Calu3 (cell line): ENCODE results near the gene C14orf93. TPM values are rescaled to one million over a fixed set of nuclear protein-coding genes. Genes with fewer than 3 reads are reported as not detected.

ENCODE experiments used
- BruUV-seq: library from RNA; stranded (reverse); fragments of 400-500 nt; replicated peaks from 2 replicates; lab custom pipeline; 2021; lab: Mats Ljungman, UMichigan
- CTCF ChIA-PET: fragments of 300-600 bp; sonication (Branson Sonifier 250); formaldehyde crosslinking; loops from one replicate; lab custom pipeline; 2022; ENCODE audit warnings: antibody characterized with exemption; lab: Charles Lee
- DNase-seq: peaks from one replicate; pipeline ENCODE4 v3.0.0; 2022
- H3K27ac Mint-ChIP-seq: one replicate; pipeline ENCODE4 v1.8.0; 2022; ENCODE audit warnings: mixed read lengths; ENCODE audit not compliant: unreplicated experiment
- H3K27me3 Mint-ChIP-seq: one replicate; pipeline ENCODE4 v1.8.0; 2022; ENCODE audit warnings: mixed read lengths; ENCODE audit not compliant: unreplicated experiment
- H3K36me3 Mint-ChIP-seq: one replicate; pipeline ENCODE4 v1.8.0; 2022; ENCODE audit warnings: mild to moderate bottlenecking, moderate library complexity, mixed read lengths; ENCODE audit not compliant: insufficient read depth, unreplicated experiment
- H3K4me1 Mint-ChIP-seq: one replicate; pipeline ENCODE4 v1.8.0; 2022; ENCODE audit warnings: mild to moderate bottlenecking, low read depth, mixed read lengths; ENCODE audit not compliant: unreplicated experiment
- H3K4me3 Mint-ChIP-seq: one replicate; pipeline ENCODE4 v1.8.0; 2022; ENCODE audit warnings: mild to moderate bottlenecking, low read depth, moderate library complexity, mixed read lengths; ENCODE audit not compliant: unreplicated experiment
- H3K9me3 Mint-ChIP-seq: one replicate; pipeline ENCODE4 v1.8.0; 2022; ENCODE audit warnings: low read depth, mixed read lengths; ENCODE audit not compliant: unreplicated experiment
- intact Hi-C: fragments of 100-400 bp; cut with micrococcal nuclease; formaldehyde crosslinking; loops from one replicate; pipeline ENCODE4 v1.10.0; 2022; ENCODE audit not compliant: unreplicated experiment
- total RNA-seq: library from RNA; stranded (reverse); gene quantifications from 2 replicates; pipeline ENCODE4 v1.2.3, GENCODE V29; 2022
- TF ChIP-seq, protein P1 (sequence below): fragments of 200-600 bp; IDR thresholded peaks from one replicate; pipeline ENCODE4 v1.8.0; 2022; ENCODE audit warnings: antibody characterized with exemption; ENCODE audit not compliant: unreplicated experiment

Gene C14orf93
- total RNA-seq, 1 experiment from 2014 or later, result 9.6 TPM

DNA sequence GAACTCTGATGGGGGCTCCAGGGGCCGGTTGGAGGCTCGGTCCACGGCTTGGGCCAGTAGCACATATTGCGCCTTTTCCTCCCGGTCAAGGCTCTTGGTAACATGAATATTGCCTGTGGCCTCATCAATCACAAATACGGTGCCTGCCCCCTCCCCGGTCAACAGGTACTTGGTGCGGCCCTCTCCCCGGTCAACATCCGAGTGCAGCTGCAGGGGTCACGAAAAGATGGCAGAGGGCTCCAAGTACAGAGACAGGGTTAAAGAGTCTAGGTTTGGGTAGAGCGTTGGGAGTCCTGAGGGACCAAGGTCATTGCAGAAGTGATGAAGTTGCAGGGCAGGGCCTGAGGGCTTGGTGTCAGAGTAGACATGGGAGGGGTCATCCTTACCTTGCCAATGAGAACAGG lies 45.2 kb upstream of the C14orf93 start:
- CTCF ChIA-PET, result interaction anchor here (0.6 to 3.3 kb wide), 4 partner anchors 14 to 119 kb away, joined by 3 to 10 read pairs (median 4); no protein-coding TSS in a partner anchor
- no TSS peak for BruUV-seq
- TF ChIP-seq, protein P1, sequence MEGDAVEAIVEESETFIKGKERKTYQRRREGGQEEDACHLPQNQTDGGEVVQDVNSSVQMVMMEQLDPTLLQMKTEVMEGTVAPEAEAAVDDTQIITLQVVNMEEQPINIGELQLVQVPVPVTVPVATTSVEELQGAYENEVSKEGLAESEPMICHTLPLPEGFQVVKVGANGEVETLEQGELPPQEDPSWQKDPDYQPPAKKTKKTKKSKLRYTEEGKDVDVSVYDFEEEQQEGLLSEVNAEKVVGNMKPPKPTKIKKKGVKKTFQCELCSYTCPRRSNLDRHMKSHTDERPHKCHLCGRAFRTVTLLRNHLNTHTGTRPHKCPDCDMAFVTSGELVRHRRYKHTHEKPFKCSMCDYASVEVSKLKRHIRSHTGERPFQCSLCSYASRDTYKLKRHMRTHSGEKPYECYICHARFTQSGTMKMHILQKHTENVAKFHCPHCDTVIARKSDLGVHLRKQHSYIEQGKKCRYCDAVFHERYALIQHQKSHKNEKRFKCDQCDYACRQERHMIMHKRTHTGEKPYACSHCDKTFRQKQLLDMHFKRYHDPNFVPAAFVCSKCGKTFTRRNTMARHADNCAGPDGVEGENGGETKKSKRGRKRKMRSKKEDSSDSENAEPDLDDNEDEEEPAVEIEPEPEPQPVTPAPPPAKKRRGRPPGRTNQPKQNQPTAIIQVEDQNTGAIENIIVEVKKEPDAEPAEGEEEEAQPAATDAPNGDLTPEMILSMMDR, result no peak
- H3K4me1 Mint-ChIP-seq, result peaks cover 23% of the 10 kb centered on the region
- peaks cover 29% of the 10 kb centered on the region for H3K36me3 Mint-ChIP-seq
- H3K27me3 Mint-ChIP-seq, result no peaks in the 10 kb centered on the region
- no peak for DNase-seq
- intact Hi-C loops, result no loop called here
- H3K4me3 Mint-ChIP-seq, result no peak overlapping the region
- no peaks in the 10 kb centered on the region for H3K9me3 Mint-ChIP-seq
- no peak overlapping the region for H3K27ac Mint-ChIP-seq

DNA sequence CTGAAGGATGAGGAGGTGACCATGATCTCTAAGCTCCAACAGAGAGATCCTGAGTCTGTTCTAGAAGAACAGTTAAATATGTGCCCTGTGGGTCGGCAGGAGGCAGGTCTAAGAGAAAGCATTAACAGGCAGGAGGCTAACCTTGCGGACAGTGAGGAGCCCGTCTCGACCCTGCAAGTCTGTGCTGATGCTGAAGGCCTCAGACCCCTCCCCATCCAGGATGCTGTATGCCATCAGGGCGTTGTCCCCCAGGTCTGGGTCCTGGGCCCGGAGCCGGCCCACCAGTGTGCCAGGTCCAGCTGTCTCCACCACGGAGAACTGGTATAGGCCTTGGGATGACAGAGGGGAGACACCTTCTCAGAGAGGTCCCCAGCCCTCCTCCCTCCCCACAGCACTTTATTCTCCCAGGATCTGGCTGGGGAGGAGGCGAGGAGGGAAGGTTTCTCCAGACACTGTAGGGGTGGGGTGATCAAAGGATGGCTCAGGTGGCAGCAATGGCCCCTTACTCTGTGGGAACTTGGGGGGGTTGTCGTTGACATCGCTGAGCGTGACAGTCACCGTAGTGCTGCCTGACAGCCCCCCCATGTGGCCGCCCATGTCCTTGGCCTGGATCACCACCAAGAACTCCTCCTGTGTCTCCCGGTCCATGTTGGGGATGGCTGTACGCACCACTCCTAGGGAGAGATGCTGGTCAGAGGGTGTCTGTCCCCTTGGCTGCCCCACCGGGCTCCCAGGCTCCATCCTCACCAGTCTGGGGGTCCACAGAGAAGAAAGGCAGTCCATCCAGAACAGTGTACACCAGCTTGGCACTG lies 44.3 kb upstream of the C14orf93 start:
- Mint-ChIP-seq H3K27me3 (no peaks in the 10 kb centered on the region), H3K4me1 (peaks cover 23% of the 10 kb centered on the region), H3K27ac (no peak overlapping the region), H3K4me3 (no peak overlapping the region), H3K36me3 (peaks cover 26% of the 10 kb centered on the region), H3K9me3 (no peaks in the 10 kb centered on the region)
- DNase-seq, result no peak
- BruUV-seq, result no TSS peak
- CTCF ChIA-PET, result interaction anchor here (3.3 kb wide), 1 partner anchor 68 kb away, joined by 10 read pairs; no protein-coding TSS in a partner anchor
- TF ChIP-seq, protein P1, result no peak
- intact Hi-C loops, result no loop called here

DNA sequence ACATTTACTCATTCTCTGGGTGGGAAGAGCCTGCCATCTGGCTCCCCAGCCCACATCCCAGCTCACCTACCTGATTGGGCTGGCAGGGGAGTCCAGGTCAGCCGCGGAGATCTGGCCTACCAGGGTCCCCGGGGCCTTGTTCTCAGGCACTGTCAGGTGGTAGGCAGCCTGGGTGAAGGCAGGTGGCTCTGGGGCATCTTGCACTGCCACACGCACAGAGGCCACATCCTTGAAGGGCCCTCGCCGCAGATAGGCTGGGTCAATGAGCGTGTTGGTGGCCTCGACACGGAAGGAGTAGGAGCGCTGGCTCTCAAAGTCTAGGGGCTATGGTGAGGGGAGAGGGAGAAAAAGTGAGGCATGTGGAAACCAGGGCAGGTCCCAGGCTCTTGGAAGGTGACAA lies 43.5 kb upstream of the C14orf93 start:
- H3K36me3 Mint-ChIP-seq, result peaks cover 22% of the 10 kb centered on the region

DNA sequence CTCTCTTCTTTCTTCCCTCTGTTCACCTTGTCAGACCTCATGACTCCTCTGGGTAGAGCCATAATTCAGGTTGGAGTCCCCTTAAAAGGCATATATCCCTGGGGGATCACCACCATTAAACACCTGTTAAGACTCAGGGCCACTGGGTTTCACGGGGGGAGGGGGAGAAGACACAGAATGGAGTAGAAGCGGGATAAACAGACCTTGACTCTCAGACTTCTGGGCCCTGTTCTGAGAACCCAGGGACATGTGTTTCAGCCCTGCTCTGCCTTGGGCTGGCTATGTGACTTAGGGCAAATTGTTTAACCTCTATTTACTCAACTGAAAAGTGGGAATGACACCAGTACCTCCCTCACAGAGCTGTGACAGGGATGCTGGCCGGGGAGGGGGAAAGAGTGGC lies 42.7 kb upstream of the C14orf93 start:
- no peaks in the 10 kb centered on the region for H3K27me3 Mint-ChIP-seq
- no peak for DNase-seq
- BruUV-seq, result no TSS peak
- H3K4me3 Mint-ChIP-seq, result no peak overlapping the region
- intact Hi-C loops, result no loop called here
- H3K4me1 Mint-ChIP-seq, result peaks cover 14% of the 10 kb centered on the region
- H3K36me3 Mint-ChIP-seq, result peaks cover 15% of the 10 kb centered on the region
- no peak overlapping the region for H3K27ac Mint-ChIP-seq
- TF ChIP-seq, protein P1, result no peak
- H3K9me3 Mint-ChIP-seq, result no peaks in the 10 kb centered on the region
- CTCF ChIA-PET, result no interaction called here

More for the DNA sequence above, 43.5 kb upstream of the C14orf93 start:
- H3K9me3 Mint-ChIP-seq, result no peaks in the 10 kb centered on the region
- DNase-seq, result no peak
- no peaks in the 10 kb centered on the region for H3K27me3 Mint-ChIP-seq
- CTCF ChIA-PET, result no interaction called here
- H3K4me1 Mint-ChIP-seq, result peaks cover 20% of the 10 kb centered on the region
- H3K4me3 Mint-ChIP-seq, result no peak overlapping the region
- TF ChIP-seq, protein P1, result no peak
- intact Hi-C loops, result no loop called here
- BruUV-seq, result no TSS peak
- no peak overlapping the region for H3K27ac Mint-ChIP-seq
